ENCODE measurements around the gene MYMX.

GRCh38 chr6:44243345-44243744 lies 26.6 kb downstream of the MYMX start:
- TF ChIP-seq RAD21 (conservative IDR thresholded peaks at IDR 0.05), result no peak
- TF ChIP-seq, protein P1, sequence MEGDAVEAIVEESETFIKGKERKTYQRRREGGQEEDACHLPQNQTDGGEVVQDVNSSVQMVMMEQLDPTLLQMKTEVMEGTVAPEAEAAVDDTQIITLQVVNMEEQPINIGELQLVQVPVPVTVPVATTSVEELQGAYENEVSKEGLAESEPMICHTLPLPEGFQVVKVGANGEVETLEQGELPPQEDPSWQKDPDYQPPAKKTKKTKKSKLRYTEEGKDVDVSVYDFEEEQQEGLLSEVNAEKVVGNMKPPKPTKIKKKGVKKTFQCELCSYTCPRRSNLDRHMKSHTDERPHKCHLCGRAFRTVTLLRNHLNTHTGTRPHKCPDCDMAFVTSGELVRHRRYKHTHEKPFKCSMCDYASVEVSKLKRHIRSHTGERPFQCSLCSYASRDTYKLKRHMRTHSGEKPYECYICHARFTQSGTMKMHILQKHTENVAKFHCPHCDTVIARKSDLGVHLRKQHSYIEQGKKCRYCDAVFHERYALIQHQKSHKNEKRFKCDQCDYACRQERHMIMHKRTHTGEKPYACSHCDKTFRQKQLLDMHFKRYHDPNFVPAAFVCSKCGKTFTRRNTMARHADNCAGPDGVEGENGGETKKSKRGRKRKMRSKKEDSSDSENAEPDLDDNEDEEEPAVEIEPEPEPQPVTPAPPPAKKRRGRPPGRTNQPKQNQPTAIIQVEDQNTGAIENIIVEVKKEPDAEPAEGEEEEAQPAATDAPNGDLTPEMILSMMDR (IDR thresholded peaks at IDR 0.05; ENCODE audit: poor library complexity, severe bottlenecking), result no peak
- no peak for TF ChIP-seq EZH2 (IDR thresholded peaks at IDR 0.05; ENCODE audit: borderline replicate concordance, insufficient read depth, low read length, poor library complexity, severe bottlenecking)
- TF ChIP-seq SMC3 (conservative IDR thresholded peaks at IDR 0.05; ENCODE audit: poor library complexity), result no peak
- no peak for TF ChIP-seq POLR2AphosphoS5 (IDR thresholded peaks at IDR 0.05)
- TF ChIP-seq MXI1 (conservative IDR thresholded peaks at IDR 0.05; ENCODE audit: poor library complexity, severe bottlenecking), result no peak
- TF ChIP-seq EP300 (conservative IDR thresholded peaks at IDR 0.05; ENCODE audit: poor library complexity, severe bottlenecking), result no peak
- TF ChIP-seq REST (IDR thresholded peaks at IDR 0.05; ENCODE audit: borderline replicate concordance), result no peak
- no peak for TF ChIP-seq TAF1 (IDR thresholded peaks at IDR 0.05; ENCODE audit: low read depth)

All from neural cell (in vitro differentiated cells).